Measurements from ENCODE around the gene ADAMTS14.

ADAMTS14 gene

GRCh38 chr10:70784016-70784415 is 111.7 kb downstream of the ADAMTS14 start:
- DNase-seq (ENCODE audit: low read depth in 3 of 3) = no peak

GRCh38 chr10:70784471-70784870 is 112.2 kb downstream of the ADAMTS14 start:
- no peak for DNase-seq (ENCODE audit: low read depth in 3 of 3)

- no peak for DNase-seq (ENCODE audit: low read depth in 3 of 3)
Measured at GRCh38 chr10:70785190-70785589, 112.9 kb downstream of the ADAMTS14 start, which contains the start of gene TBATA. TBATA (minus strand) TSS chr10:70785377; CDS start chr10:70783379, 1,998 bp downstream.

- peak in 1 of 3 experiments; percentile 7 for DNase-seq (ENCODE audit: low read depth in 3 of 3)
Measured at GRCh38 chr10:70786799-70787415, 114.6 kb downstream of the ADAMTS14 start.

- DNase-seq (ENCODE audit: low read depth in 3 of 3) = no peak
Measured at GRCh38 chr10:70791386-70792039, 119.2 kb downstream of the ADAMTS14 start.

- no peak for DNase-seq (ENCODE audit: low read depth in 3 of 3)
Measured at GRCh38 chr10:70795613-70796012, 123.3 kb downstream of the ADAMTS14 start.

- no peak for DNase-seq (ENCODE audit: low read depth in 3 of 3)
Measured at GRCh38 chr10:70797840-70798239, 125.5 kb downstream of the ADAMTS14 start.

- no peak for DNase-seq (ENCODE audit: low read depth in 3 of 3)
Measured at GRCh38 chr10:70799124-70799523, 126.8 kb downstream of the ADAMTS14 start.

GRCh38 chr10:70801854-70802253 is 129.5 kb downstream of the ADAMTS14 start:
- DNase-seq (ENCODE audit: low read depth in 3 of 3) = no peak

GRCh38 chr10:70803775-70804420 is 131.6 kb downstream of the ADAMTS14 start:
- no peak for DNase-seq (ENCODE audit: low read depth in 3 of 3)

GRCh38 chr10:70804421-70804808 is 132.1 kb downstream of the ADAMTS14 start:
- no peak for DNase-seq (ENCODE audit: low read depth in 3 of 3)

- DNase-seq (ENCODE audit: low read depth in 3 of 3) = no peak
Measured at GRCh38 chr10:70805619-70806215, 133.4 kb downstream of the ADAMTS14 start.

GRCh38 chr10:70806841-70807240 is 134.5 kb downstream of the ADAMTS14 start:
- DNase-seq (ENCODE audit: low read depth in 3 of 3) = no peak

- no peak for DNase-seq (ENCODE audit: low read depth in 3 of 3)
Measured at GRCh38 chr10:70807556-70807955, 135.2 kb downstream of the ADAMTS14 start.

GRCh38 chr10:70809011-70809611 is 136.8 kb downstream of the ADAMTS14 start:
- DNase-seq (ENCODE audit: low read depth in 3 of 3) = no peak

- DNase-seq (ENCODE audit: low read depth in 3 of 3) = no peak
Measured at GRCh38 chr10:70809726-70810125, 137.4 kb downstream of the ADAMTS14 start.

GRCh38 chr10:70810967-70811366 is 138.7 kb downstream of the ADAMTS14 start:
- no peak for DNase-seq (ENCODE audit: low read depth in 3 of 3)

GRCh38 chr10:70811881-70812280 is 139.6 kb downstream of the ADAMTS14 start:
- DNase-seq (ENCODE audit: low read depth in 3 of 3) = no peak
